ENCODE measurements around the gene STARD3.

Gene STARD3

DNA sequence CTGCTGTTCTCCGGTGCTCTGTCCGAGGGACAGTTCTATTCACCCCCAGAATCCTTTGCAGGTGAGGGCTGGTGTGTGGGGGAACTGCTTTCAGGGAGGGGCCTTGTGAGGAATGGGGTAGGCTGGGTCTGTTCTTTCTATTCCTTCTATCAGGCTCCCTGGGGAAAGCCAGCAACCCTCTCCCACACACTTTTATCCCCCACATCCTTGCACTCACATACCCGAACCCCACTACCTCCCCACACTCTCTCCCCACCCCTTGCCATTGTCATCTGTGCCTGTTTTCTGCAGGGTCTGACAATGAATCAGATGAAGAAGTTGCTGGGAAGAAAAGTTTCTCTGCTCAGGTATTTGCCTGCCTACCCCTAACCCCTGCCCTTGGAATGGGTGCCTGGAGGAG is 21.8 kb downstream of the STARD3 start:
- H3K23ac ChIP-seq (ENCODE audit: low read length), result no peak overlapping the region
- WGBS (ENCODE audit: extremely low coverage, insufficient coverage, insufficient read length), result 100% methylated on average over 1 of the region's 3 CpGs

DNA sequence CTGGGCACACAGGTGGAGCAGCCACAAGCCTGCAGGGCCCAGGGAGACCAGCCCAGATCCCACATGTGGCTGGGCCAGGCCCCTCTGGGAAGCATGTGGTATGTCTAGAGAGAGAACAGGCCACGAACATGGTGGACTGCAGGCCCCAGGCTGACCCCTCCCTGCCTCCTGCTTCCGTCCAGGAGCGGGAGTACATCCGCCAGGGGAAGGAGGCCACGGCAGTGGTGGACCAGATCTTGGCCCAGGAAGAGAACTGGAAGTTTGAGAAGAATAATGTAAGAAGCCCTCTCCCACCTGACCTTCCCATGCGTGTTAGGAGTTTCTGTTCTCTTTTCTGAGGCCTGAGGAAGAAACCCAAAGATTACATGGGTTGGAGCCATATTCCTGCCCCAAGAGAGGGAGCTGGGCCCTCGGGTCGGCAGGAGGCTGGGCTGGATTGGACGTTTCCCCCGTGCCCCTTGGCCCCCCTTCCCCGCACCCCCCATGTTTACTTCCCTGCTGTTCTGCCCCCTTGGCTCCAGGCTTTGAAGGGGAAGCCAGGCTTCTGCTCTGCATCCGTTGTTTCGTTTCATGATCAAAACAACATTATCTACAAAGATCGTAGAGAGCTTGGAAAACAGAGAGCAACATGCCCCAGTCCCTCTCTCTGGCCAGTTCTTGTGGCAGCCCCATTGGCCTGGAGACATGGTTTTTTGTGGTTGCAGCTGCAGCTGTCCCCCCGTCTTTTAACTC is 22.5 kb downstream of the STARD3 start:
- no peak overlapping the region for H4K8ac ChIP-seq (ENCODE audit: low read depth, low read length)
- H3K23ac ChIP-seq (ENCODE audit: low read length), result no peak overlapping the region
- WGBS (ENCODE audit: extremely low coverage, insufficient coverage, insufficient read length), result no CpG with 5 or more reads among the region's 15 CpGs
- no peak overlapping the region for H2BK12ac ChIP-seq (ENCODE audit: low read length)
- no peaks in the 10 kb centered on the region for H3K79me1 ChIP-seq (ENCODE audit: low read length)
- H4K91ac ChIP-seq (ENCODE audit: low read depth, low read length), result no peak overlapping the region
- no peaks in the 10 kb centered on the region for H3K27me3 ChIP-seq (ENCODE audit: insufficient read depth, low read length)
- H3K79me2 ChIP-seq (ENCODE audit: control insufficient read depth, insufficient read depth, low read length, poor library complexity), result no peaks in the 10 kb centered on the region
- no peak overlapping the region for H3K4me2 ChIP-seq (ENCODE audit: low read length)
- no peak overlapping the region for H2BK5ac ChIP-seq (ENCODE audit: low read depth, low read length, poor library complexity)
- H3K4me1 ChIP-seq (ENCODE audit: control insufficient read depth in 1 of 2, insufficient read depth in 2 of 2, low read length in 2 of 2), result peaks cover 5 to 6% of the 10 kb centered on the region in 2 experiments
- H3K27ac ChIP-seq (ENCODE audit: low read depth, low read length), result no peak overlapping the region
- peaks cover 30 to 50% of the 10 kb centered on the region in 2 experiments for H3K36me3 ChIP-seq (ENCODE audit: control insufficient read depth in 1 of 2, insufficient read depth in 2 of 2, low read length in 2 of 2)
- no peak overlapping the region for H3K9ac ChIP-seq (ENCODE audit: low read length)
- no peak overlapping the region for H2AK5ac ChIP-seq (ENCODE audit: low read length)
- no peak overlapping the region for H2AFZ ChIP-seq (ENCODE audit: insufficient read depth, low read length, poor library complexity)
- no peak overlapping the region for H3K18ac ChIP-seq (ENCODE audit: low read length)
- peaks cover 1% of the 10 kb centered on the region for H3K9me3 ChIP-seq (ENCODE audit: insufficient read depth, low read depth, low read length)
- H3K14ac ChIP-seq (ENCODE audit: low read length), result no peak overlapping the region
- DNase-seq, result no peak
- no peak overlapping the region for H4K12ac ChIP-seq (ENCODE audit: low read depth, low read length)
- H2BK120ac ChIP-seq (ENCODE audit: insufficient read depth, low read length, poor library complexity), result no peak overlapping the region
- H3K4me3 ChIP-seq (ENCODE audit: low read depth, low read length), result no peak overlapping the region
- no peak overlapping the region for H3K4ac ChIP-seq (ENCODE audit: low read depth, low read length)

More for the DNA sequence above, 21.8 kb downstream of the STARD3 start:
- H4K91ac ChIP-seq (ENCODE audit: low read depth, low read length), result no peak overlapping the region
- H2AK5ac ChIP-seq (ENCODE audit: low read length), result no peak overlapping the region
- H2BK12ac ChIP-seq (ENCODE audit: low read length), result no peak overlapping the region
- no peak overlapping the region for H2BK5ac ChIP-seq (ENCODE audit: low read depth, low read length, poor library complexity)
- H3K9me3 ChIP-seq (ENCODE audit: insufficient read depth, low read depth, low read length), result peaks cover 1% of the 10 kb centered on the region
- H4K8ac ChIP-seq (ENCODE audit: low read depth, low read length), result no peak overlapping the region
- no peak overlapping the region for H3K18ac ChIP-seq (ENCODE audit: low read length)
- H3K27me3 ChIP-seq (ENCODE audit: insufficient read depth, low read length), result no peaks in the 10 kb centered on the region
- H3K79me1 ChIP-seq (ENCODE audit: low read length), result no peaks in the 10 kb centered on the region
- H3K4ac ChIP-seq (ENCODE audit: low read depth, low read length), result no peak overlapping the region
- no peak overlapping the region for H3K9ac ChIP-seq (ENCODE audit: low read length)
- H4K12ac ChIP-seq (ENCODE audit: low read depth, low read length), result no peak overlapping the region
- no peak overlapping the region for H3K14ac ChIP-seq (ENCODE audit: low read length)
- no peak overlapping the region for H3K4me2 ChIP-seq (ENCODE audit: low read length)
- H3K79me2 ChIP-seq (ENCODE audit: control insufficient read depth, insufficient read depth, low read length, poor library complexity), result no peaks in the 10 kb centered on the region
- H3K27ac ChIP-seq (ENCODE audit: low read depth, low read length), result no peak overlapping the region
- H3K36me3 ChIP-seq (ENCODE audit: control insufficient read depth in 1 of 2, insufficient read depth in 2 of 2, low read length in 2 of 2), result peaks cover 31 to 50% of the 10 kb centered on the region in 2 experiments
- no peak overlapping the region for H3K4me3 ChIP-seq (ENCODE audit: low read depth, low read length)
- H2BK120ac ChIP-seq (ENCODE audit: insufficient read depth, low read length, poor library complexity), result no peak overlapping the region
- H2AFZ ChIP-seq (ENCODE audit: insufficient read depth, low read length, poor library complexity), result no peak overlapping the region
- DNase-seq, result no peak
- H3K4me1 ChIP-seq (ENCODE audit: control insufficient read depth in 1 of 2, insufficient read depth in 2 of 2, low read length in 2 of 2), result peaks cover 0 to 2% of the 10 kb centered on the region in 2 experiments

DNA sequence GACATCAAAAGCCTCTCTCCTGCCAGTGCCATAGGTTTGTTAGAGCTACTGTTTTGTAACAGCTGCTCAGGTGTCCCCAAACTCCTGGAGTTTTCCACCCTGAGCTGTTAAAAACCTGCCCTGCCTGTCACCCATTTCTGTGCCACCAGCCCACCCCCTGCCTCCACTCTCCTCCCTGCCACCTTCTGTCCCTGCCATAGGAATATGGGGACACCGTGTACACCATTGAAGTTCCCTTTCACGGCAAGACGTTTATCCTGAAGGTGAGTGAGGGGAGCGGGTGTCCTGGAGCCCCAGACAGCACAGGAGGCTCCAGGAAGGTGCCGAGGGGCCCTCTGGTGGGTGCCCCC is 23.0 kb downstream of the STARD3 start:
- Histone ChIP-seq H3K9me3 (ENCODE audit: insufficient read depth, low read depth, low read length) (peaks cover 1% of the 10 kb centered on the region), H3K27ac (ENCODE audit: low read depth, low read length) (no peak overlapping the region), H3K4ac (ENCODE audit: low read depth, low read length) (no peak overlapping the region), H2BK120ac (ENCODE audit: insufficient read depth, low read length, poor library complexity) (no peak overlapping the region), H3K79me2 (ENCODE audit: control insufficient read depth, insufficient read depth, low read length, poor library complexity) (no peaks in the 10 kb centered on the region), H3K4me1 (ENCODE audit: control insufficient read depth in 1 of 2, insufficient read depth in 2 of 2, low read length in 2 of 2) (peaks cover 5 to 6% of the 10 kb centered on the region in 2 experiments), H3K27me3 (ENCODE audit: insufficient read depth, low read length) (no peaks in the 10 kb centered on the region), H3K4me3 (ENCODE audit: low read depth, low read length) (no peak overlapping the region), H4K12ac (ENCODE audit: low read depth, low read length) (no peak overlapping the region), H3K4me2 (ENCODE audit: low read length) (no peak overlapping the region), H2AFZ (ENCODE audit: insufficient read depth, low read length, poor library complexity) (no peak overlapping the region), H3K36me3 (ENCODE audit: control insufficient read depth in 1 of 2, insufficient read depth in 2 of 2, low read length in 2 of 2) (peaks cover 30 to 50% of the 10 kb centered on the region in 2 experiments), H3K18ac (ENCODE audit: low read length) (no peak overlapping the region), H3K9ac (ENCODE audit: low read length) (no peak overlapping the region), H2AK5ac (ENCODE audit: low read length) (no peak overlapping the region), H4K91ac (ENCODE audit: low read depth, low read length) (no peak overlapping the region), H3K14ac (ENCODE audit: low read length) (no peak overlapping the region), H3K23ac (ENCODE audit: low read length) (no peak overlapping the region), H2BK12ac (ENCODE audit: low read length) (no peak overlapping the region), H3K79me1 (ENCODE audit: low read length) (no peaks in the 10 kb centered on the region), H4K8ac (ENCODE audit: low read depth, low read length) (no peak overlapping the region), H2BK5ac (ENCODE audit: low read depth, low read length, poor library complexity) (no peak overlapping the region)
- WGBS (ENCODE audit: extremely low coverage, insufficient coverage, insufficient read length), result no CpG with 5 or more reads among the region's 5 CpGs
- DNase-seq, result no peak

DNA sequence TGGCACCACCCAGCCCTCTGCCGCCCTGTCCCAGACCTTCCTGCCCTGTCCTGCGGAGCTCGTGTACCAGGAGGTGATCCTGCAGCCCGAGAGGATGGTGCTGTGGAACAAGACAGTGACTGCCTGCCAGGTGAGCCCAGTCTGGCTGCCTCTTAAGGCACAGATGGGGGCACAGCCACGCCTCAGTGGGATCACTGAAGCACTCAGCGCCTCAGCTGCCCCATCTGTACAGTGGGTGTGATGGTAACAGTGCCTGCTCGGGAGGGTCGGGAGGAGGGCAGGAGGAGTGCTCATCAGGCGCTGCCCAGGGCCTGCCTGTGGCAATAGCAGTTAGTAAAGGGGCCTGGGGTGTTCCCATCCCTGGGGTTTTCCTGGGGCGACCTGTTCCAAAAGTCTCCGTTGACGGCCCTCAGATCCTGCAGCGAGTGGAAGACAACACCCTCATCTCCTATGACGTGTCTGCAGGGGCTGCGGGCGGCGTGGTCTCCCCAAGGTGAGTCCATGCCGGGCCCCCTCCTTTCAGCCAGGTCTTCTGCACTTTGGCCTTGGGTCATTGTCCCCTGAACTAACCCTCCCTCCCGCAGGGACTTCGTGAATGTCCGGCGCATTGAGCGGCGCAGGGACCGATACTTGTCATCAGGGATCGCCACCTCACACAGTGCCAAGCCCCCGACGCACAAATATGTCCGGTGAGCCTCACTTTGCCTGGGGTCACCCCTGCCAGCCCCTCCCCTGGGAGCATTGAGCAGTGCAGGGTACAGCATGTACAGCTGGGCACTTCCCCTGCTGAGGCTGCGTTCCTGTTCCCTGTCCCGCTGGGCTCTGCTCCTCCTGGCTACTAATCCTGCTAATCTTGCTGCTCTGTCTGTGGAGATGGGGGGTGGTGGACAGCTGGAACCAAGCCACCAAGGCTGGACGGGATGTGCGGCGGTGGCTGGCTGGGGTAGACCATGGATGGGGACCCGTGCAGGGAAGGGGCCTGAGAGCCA is 23.7 kb downstream of the STARD3 start:
- peaks cover 5 to 6% of the 10 kb centered on the region in 2 experiments for H3K4me1 ChIP-seq (ENCODE audit: control insufficient read depth in 1 of 2, insufficient read depth in 2 of 2, low read length in 2 of 2)
- H3K27me3 ChIP-seq (ENCODE audit: insufficient read depth, low read length), result no peaks in the 10 kb centered on the region
- H3K79me2 ChIP-seq (ENCODE audit: control insufficient read depth, insufficient read depth, low read length, poor library complexity), result no peaks in the 10 kb centered on the region
- H3K18ac ChIP-seq (ENCODE audit: low read length), result no peak overlapping the region
- H3K36me3 ChIP-seq (ENCODE audit: control insufficient read depth in 1 of 2, insufficient read depth in 2 of 2, low read length in 2 of 2), result peaks cover 30 to 50% of the 10 kb centered on the region in 2 experiments
- no peak overlapping the region for H3K14ac ChIP-seq (ENCODE audit: low read length)
- no peak overlapping the region for H3K4ac ChIP-seq (ENCODE audit: low read depth, low read length)
- H3K23ac ChIP-seq (ENCODE audit: low read length), result no peak overlapping the region
- WGBS (ENCODE audit: extremely low coverage, insufficient coverage, insufficient read length), result no CpG with 5 or more reads among the region's 35 CpGs
- H4K12ac ChIP-seq (ENCODE audit: low read depth, low read length), result no peak overlapping the region
- H2AK5ac ChIP-seq (ENCODE audit: low read length), result no peak overlapping the region
- no peak for DNase-seq
- peaks cover 1% of the 10 kb centered on the region for H3K9me3 ChIP-seq (ENCODE audit: insufficient read depth, low read depth, low read length)
- H2BK120ac ChIP-seq (ENCODE audit: insufficient read depth, low read length, poor library complexity), result no peak overlapping the region
- H2AFZ ChIP-seq (ENCODE audit: insufficient read depth, low read length, poor library complexity), result no peak overlapping the region
- H3K79me1 ChIP-seq (ENCODE audit: low read length), result no peaks in the 10 kb centered on the region
- no peak overlapping the region for H3K9ac ChIP-seq (ENCODE audit: low read length)
- H2BK12ac ChIP-seq (ENCODE audit: low read length), result no peak overlapping the region
- H2BK5ac ChIP-seq (ENCODE audit: low read depth, low read length, poor library complexity), result no peak overlapping the region
- no peak overlapping the region for H3K4me2 ChIP-seq (ENCODE audit: low read length)
- H3K4me3 ChIP-seq (ENCODE audit: low read depth, low read length), result no peak overlapping the region
- H3K27ac ChIP-seq (ENCODE audit: low read depth, low read length), result no peak overlapping the region
- H4K8ac ChIP-seq (ENCODE audit: low read depth, low read length), result no peak overlapping the region
- H4K91ac ChIP-seq (ENCODE audit: low read depth, low read length), result no peak overlapping the region
